SKM-1 (cell line): ENCODE measurements around the gene SMIM1.
"Not testable (repeated sequence)": the region's sequence is repeated elsewhere in the genome, so short reads cannot be mapped to it uniquely, and the experiment has no call there.

ENCODE experiments used
- DNase-seq: peaks from one replicate; lab custom pipeline; 2025; ENCODE audit not compliant: unreplicated experiment; lab: John Stamatoyannopoulos, UW

SMIM1 gene

DNA sequence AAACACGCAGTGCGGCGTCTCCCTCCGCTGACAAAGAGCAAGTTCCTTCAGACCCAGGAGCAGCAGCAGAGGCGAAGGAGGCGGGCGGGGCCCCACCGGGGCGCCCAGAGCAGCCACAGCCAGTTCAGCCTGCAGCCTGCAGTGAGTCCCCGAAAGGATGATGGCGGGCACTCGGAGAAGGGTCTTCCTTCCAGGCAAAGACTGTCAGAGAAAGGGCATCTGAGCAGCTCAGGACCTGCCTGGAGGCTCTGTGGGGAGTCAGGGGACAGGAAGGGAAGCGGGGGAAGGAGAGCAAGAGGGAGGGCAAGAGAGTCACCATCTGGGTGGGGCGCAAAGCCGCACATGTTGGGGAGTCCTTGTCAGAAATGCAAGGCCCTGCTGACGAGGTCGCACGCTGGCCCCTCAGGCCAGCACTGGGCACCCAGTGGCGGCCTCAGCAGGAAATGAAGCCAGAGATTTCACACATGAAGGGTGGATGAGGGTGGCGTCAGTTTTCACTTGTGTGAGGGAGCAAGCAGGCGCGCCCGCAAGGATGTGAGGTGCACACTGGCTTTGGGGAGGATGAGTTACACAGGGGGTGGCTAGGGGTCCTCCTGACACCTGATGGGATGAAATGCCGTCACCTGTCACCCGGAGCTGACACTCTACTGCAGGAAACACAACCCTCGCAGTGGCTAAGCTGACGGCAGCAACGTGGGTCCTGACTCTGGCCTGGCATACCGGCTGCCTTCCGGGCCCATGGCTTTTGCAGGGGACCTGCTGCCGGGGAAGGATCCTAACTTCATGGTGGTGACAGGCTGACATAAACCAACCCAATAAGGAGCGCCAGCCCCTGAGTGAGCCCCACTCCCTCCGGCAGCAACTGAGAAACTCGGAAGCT, 17.1 kb downstream of the SMIM1 start:
- no peak for DNase-seq

GRCh38 chr1:3790500-3790923, 18.0 kb downstream of the SMIM1 start:
- DNase-seq = no peak

DNA sequence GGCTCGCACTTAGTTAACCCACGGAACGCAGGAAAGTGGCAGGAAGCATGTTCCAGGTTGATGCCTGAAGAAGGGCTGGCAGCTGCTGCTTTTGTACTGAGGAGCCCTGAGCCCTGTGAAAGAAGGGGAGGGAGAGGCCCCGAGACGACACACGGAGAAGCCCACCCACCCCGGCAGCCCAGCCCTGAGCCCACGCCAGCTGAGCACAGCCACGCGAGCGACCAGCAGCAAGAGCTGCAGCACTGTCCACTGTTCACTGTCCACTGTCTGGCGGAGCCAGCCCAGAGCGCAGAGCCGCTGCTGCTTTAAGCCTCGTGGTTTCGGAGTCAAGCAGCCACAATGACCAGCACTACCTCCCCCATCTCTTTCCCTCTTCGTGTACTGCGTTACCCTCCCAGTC, 18.4 kb downstream of the SMIM1 start:
- no peak for DNase-seq

- no peak for DNase-seq
Measured at GRCh38 chr1:3795453-3796214, 23.1 kb downstream of the SMIM1 start.

DNA sequence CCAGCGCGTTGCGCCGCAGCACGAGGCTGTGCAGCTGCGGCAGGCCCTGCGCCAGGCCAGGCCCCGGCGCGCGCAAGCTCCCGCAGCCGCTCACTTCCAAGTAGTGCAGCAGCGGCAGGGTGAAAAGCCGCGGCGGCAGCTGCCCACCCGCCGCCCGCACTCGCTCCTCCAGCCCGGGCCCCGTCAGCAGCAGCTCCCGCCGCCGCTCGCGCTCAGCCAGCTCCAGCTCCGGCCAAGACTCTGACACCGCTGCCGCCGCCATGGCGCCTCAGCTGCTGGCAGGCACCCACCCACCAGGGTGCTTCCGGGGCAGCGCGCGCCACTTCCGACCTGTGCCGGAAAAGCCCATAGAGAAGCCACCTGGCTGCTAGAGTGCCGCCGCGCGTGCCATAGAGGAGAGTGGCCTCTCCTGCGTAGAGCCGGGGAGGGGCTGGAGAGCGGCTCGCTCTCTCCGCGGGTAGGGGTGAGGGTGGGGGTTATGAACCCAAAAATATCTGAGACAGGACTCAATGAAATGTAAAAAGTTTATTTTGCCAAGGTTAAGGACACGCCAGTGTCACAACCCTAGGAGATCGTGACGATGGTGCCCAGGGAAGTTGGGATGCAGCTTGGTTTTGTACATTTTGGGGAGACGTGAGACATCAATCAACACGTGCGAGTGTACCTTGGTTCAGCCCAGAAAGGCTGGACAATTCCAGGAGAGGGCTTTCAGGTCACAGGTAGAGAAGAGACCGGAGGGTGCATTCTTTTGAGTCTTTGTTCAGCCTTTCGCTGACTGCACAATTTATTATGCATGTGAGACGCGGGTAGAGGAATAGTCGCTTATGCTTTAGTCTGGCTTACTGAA, 23.9 kb downstream of the SMIM1 start, which contains the start of gene LRRC47:
LRRC47 (minus strand) TSS at position 284 of the 847 bp plus-strand sequence; CDS start at position 262, 22 bp downstream.
- peak; percentile 83 for DNase-seq

DNA sequence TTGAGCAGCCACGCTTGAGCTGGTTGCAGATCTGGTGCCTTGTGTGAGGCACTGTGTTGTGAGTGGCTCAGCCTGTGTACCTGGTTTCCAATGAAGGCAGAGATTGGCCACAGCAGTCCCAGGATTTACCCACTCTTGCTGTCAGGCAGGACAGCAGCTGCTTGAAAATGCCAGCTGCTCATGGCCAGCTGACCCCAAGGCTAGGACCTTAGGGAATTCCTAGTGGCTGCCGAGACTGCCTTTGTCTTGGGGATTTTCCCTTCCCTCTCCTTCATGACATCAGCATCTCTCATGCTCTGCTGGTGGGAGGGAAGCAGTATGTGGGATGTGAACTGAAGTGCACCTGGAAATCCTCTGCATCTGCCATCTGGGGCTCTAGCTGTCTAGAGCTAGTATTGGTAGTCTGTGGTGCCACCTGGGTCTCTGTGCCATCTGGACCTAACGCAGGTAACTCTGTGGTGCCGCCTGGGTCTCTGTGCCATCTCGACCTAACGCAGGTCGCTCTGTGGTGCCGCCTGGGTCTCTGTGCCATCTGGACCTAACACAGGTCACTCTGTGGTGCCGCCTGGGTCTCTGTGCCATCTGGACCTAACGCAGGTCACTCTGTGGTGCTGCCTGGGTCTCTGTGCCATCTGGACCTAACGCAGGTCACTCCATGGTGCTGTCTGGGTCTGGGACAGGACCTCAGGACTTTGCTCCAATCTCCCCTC, 27.6 kb downstream of the SMIM1 start:
- DNase-seq = no peak

GRCh38 chr1:3800795-3801194, 28.2 kb downstream of the SMIM1 start:
- DNase-seq = not testable (repeated sequence)

GRCh38 chr1:3803905-3804626, 31.5 kb downstream of the SMIM1 start:
- DNase-seq = no peak

DNA sequence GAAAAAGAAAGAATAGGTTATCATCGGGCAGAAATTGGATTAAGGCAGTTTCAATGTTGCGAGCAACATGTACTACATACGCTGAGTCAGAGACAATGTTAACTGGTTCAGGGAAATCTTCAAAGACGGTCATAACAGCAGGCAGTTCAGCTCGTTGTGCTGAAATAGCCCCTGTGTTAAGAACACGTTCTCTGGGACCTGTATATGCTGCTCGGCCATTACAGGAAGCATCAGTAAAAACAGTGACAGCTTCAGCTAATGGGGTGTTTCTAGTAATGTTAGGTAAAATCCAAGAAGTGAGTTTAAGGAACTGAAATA, 32.0 kb downstream of the SMIM1 start:
- DNase-seq = not testable (repeated sequence)

GRCh38 chr1:3805038-3805437, 32.5 kb downstream of the SMIM1 start:
- DNase-seq = no peak

- no peak for DNase-seq
Measured at GRCh38 chr1:3807769-3808168, 35.2 kb downstream of the SMIM1 start.

GRCh38 chr1:3809680-3810079, 37.1 kb downstream of the SMIM1 start:
- DNase-seq = no peak

DNA sequence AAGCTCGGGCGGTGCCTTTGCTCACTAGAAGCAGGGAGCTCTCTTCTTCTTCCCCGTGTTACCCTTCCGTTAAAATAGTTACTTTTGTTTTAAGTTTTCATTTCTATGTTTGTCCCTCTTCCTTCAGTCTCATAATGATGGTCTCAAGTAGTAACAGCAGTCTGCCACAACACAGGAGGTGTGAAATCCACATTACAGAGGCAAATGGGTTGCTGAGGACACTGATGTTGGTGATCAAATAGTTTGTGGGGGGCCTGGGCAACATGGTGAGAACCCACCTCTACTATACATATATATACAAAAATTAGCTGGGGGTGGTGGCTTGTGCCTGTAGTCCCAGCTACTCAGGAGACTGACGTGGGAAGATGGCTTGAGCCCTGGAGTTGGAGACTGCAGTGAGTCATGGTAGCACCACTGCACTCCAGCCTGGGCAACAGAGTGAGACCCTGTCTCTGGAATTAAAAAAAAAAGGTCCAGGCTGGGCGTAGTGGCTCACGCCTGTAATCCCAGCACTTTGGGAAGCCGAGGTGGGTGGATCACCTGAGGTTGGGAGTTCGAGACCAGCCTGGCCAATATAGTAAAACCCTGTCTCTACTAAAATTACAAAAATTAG, 37.7 kb downstream of the SMIM1 start:
- DNase-seq = not testable (repeated sequence)

GRCh38 chr1:3811595-3811911, 39.0 kb downstream of the SMIM1 start:
- no peak for DNase-seq

GRCh38 chr1:3814065-3814464, 41.5 kb downstream of the SMIM1 start:
- DNase-seq = no peak

DNA sequence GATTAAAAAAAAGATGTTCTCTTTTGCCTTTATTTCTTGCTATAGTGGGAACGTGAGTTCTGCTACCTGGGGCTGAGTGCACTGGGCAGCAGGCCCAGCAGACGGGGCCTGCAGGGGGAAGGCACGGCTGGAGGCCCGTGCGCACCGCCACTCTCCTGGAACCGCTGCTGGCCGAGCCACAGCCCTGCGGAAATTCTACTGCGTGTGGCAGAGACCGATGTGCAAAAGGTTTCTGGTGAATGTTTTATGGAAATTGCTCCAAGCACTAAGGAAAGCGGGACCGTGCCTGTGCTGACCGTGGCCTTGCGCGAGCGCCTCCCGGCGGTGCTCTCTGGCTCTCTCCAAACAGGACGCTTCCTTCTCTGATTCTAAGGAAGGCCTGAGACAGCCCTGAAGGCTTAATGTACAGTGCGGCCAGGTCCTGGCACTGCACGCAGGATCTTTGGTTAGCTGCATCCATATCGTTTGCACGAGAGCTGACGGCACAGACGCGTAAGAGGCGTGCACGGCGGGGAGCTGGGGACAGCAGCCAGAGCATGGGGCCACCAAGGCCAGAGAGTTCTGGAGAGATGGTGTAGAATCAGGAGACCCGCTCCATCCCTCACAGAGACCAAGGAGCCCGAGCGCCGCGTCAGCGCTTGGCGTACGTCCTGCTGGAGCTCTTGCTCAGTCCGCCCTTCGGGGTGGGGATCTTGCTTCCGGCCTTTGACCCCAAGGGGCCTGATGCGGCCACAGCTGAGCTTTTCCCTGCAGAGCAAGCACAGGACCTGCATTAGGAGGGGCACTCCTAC, 42.4 kb downstream of the SMIM1 start:
- DNase-seq = no peak

DNA sequence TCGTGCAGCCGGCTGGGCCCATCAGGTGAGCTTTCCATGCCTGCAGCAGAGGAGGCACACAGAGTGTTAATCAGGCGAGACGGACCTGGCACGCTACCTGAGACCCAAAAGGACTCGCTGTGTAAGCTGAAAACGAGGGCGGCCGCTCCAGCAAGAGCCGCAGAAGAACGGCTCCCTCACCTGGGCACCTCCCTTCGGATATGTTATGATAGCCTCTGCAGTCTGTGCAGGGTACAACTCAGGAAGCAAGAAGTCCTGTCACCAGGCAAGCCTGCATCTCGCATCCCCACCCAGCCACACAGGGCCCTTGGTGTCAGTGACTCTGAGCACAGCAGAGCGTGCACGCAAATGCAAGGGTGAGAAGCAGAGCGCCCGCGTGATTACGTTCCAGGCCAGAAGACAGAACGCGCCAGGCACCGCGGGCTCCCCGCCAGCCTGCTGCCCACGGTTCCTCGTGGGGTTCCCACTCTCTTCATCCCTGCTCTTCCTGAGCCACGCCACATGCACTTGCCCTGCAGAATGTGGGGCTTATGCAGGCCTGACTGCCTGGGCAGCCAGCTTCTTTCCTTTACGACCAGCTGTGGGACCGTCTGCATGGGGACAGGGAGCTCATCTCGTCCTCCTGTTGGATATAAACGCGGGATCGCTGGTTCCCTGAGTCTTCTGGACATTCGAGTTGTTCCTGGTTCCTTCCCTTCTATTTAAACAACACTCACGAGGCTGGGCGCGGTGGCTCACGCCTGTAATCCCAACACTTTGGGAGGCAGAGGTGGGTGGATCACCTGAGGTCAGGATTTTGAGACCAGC, 44.0 kb downstream of the SMIM1 start:
- DNase-seq = no peak

GRCh38 chr1:3817138-3817740, 44.7 kb downstream of the SMIM1 start:
- DNase-seq = no peak
